Stimulated activated naive CD8-positive, alpha-beta T cell treated with anti-CD3 and anti-CD28 coated beads, Interleukin-15, amount 100 ng/mL, for 72 hours (primary cell): ENCODE results near the gene ZNF135.

Experiments
- ATAC-seq: fragments of 150-1000 bp; cut with Tn5 transposase; 2 replicates; pipeline ENCODE4 v1.10.0; 2021; ENCODE audit warnings: mild to moderate bottlenecking, moderate library complexity
- DNase-seq, 2 donors: peaks; one replicate each; pipeline ENCODE4 v3.0.0; 2021 to 2022
- H3K27ac Mint-ChIP-seq, 2 donors: one replicate each; pipeline ENCODE4 v1.8.0; 2022; ENCODE audit warnings: mild to moderate bottlenecking in 2 of 2, mixed read lengths in 2 of 2, moderate library complexity in 2 of 2
- H3K27me3 Mint-ChIP-seq: one replicate; pipeline ENCODE4 v1.8.0; 2022; ENCODE audit warnings: mixed read lengths
- H3K4me1 Mint-ChIP-seq: one replicate; pipeline ENCODE4 v1.8.0; 2022; ENCODE audit warnings: mild to moderate bottlenecking, mixed read lengths
- H3K4me3 Mint-ChIP-seq, 2 donors: one replicate each; pipeline ENCODE4 v1.8.0; 2022; ENCODE audit warnings: mild to moderate bottlenecking in 2 of 2, mixed read lengths in 2 of 2, moderate library complexity in 1 of 2
- H3K9me3 Mint-ChIP-seq, 2 donors: one replicate each; pipeline ENCODE4 v1.8.0; 2022; ENCODE audit warnings: mixed read lengths in 2 of 2

The ZNF135 gene

DNA sequence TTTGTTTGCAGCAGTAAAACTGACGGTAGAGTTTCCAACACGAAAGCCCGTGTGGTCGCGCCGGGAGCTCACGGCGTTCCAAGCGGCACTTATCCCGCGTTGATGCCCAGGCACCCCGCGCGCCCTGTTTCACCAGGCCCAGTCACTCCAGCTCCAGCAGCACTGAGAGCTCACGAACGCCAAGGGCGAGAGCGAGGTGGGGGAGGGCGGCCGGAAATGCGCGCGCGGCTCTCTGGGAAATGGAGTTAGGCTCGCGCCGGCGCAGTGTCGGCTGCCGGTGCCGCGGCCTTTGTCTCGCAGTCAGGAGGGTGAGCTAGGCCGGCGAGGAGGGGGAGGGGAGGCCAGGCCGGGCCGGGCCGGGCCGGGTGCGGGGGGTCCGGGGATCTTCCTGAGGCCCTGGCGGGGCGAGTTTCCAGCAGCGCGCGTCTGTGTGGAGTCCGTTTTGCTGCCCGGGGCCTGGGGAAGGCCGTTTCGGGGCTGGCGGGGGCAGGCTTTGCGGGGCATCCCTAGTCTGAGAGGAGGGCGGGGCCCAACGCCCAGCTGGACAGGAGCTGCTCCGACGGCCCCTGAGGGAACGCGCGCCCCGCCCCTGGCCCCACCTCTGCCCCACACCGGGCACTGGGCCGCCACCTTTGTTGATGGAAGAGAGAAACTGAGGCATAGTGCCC, at the start of gene ZNF135:
ZNF135 (plus strand) TSS at position 280 of the 668 bp plus-strand sequence. CDS start 721 bp downstream, outside the sequence.
- Mint-ChIP-seq H3K4me3 (peak within 1 kb of the TSS; percentile 84 to 85), H3K9me3 (peaks cover 19 to 76% of the 10 kb centered on the region in 2 donors), H3K27ac (peak within 1 kb of the TSS; percentile 94 to 95), H3K27me3 (peaks cover 22% of the 10 kb centered on the region), H3K4me1 (peaks cover 19% of the 10 kb centered on the region)
- ATAC-seq (peak; percentile 94), DNase-seq (peak; percentile 75 to 79)

DNA sequence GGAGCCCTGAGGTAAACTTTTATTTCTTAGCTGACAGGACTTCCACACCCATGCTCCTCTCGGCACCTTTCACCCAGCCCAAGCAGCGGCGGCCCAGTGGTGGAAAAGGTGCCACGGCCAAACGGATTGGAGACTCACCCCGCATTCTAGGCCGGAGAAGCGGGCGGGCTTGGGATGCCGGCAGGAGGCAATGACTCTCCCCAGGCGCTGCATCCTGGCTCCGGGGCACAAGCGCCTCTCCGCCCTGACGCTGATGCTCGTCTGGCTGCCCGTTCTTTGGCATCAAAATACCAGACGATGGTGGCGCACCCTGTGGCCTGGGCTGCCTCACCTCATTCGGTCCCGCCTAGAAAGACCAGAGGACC, 49.8 kb upstream of the ZNF135 start:
- peak overlapping the region; percentile 76 to 87 for H3K4me3 Mint-ChIP-seq
- no peak for DNase-seq
- H3K4me1 Mint-ChIP-seq: peaks cover 6% of the 10 kb centered on the region
- H3K27ac Mint-ChIP-seq: no peak overlapping the region
- ATAC-seq: peak; percentile 21
- H3K9me3 Mint-ChIP-seq: peaks cover 54 to 79% of the 10 kb centered on the region in 2 donors
- no peaks in the 10 kb centered on the region for H3K27me3 Mint-ChIP-seq

GRCh38 chr19:58009666-58010301, 49.3 kb upstream of the ZNF135 start:
- DNase-seq: peak; percentile 71 to 73
- Mint-ChIP-seq H3K4me3 (peak overlapping the region; percentile 76 to 87), H3K9me3 (peaks cover 49 to 74% of the 10 kb centered on the region in 2 donors), H3K27me3 (no peaks in the 10 kb centered on the region), H3K4me1 (peaks cover 1% of the 10 kb centered on the region), H3K27ac (peak overlapping the region; percentile 52 to 80)
- ATAC-seq: peak; percentile 95

GRCh38 chr19:58010507-58010906, 48.6 kb upstream of the ZNF135 start:
- peak overlapping the region; percentile 23 to 87 for H3K4me3 Mint-ChIP-seq
- peaks cover 42 to 68% of the 10 kb centered on the region in 2 donors for H3K9me3 Mint-ChIP-seq
- no peaks in the 10 kb centered on the region for H3K27me3 Mint-ChIP-seq
- no peak for DNase-seq
- no peaks in the 10 kb centered on the region for H3K4me1 Mint-ChIP-seq
- peak overlapping the region in 1 of 2 donors; percentile 63 for H3K27ac Mint-ChIP-seq
- no peak for ATAC-seq

- no peak overlapping the region for H3K4me3 Mint-ChIP-seq
- ATAC-seq (no peak), DNase-seq (no peak)
- peaks cover 23 to 39% of the 10 kb centered on the region in 2 donors for H3K9me3 Mint-ChIP-seq
- H3K27me3 Mint-ChIP-seq: no peaks in the 10 kb centered on the region
- H3K27ac Mint-ChIP-seq: no peak overlapping the region
- H3K4me1 Mint-ChIP-seq: no peaks in the 10 kb centered on the region
Measured at GRCh38 chr19:58014141-58014540, 44.9 kb upstream of the ZNF135 start.

GRCh38 chr19:58020129-58020528, 39.0 kb upstream of the ZNF135 start:
- no peaks in the 10 kb centered on the region for H3K27me3 Mint-ChIP-seq
- DNase-seq: no peak
- peaks cover 22 to 46% of the 10 kb centered on the region in 2 donors for H3K9me3 Mint-ChIP-seq
- no peak overlapping the region for H3K27ac Mint-ChIP-seq
- H3K4me1 Mint-ChIP-seq: no peaks in the 10 kb centered on the region
- ATAC-seq: no peak
- H3K4me3 Mint-ChIP-seq: no peak overlapping the region

DNA sequence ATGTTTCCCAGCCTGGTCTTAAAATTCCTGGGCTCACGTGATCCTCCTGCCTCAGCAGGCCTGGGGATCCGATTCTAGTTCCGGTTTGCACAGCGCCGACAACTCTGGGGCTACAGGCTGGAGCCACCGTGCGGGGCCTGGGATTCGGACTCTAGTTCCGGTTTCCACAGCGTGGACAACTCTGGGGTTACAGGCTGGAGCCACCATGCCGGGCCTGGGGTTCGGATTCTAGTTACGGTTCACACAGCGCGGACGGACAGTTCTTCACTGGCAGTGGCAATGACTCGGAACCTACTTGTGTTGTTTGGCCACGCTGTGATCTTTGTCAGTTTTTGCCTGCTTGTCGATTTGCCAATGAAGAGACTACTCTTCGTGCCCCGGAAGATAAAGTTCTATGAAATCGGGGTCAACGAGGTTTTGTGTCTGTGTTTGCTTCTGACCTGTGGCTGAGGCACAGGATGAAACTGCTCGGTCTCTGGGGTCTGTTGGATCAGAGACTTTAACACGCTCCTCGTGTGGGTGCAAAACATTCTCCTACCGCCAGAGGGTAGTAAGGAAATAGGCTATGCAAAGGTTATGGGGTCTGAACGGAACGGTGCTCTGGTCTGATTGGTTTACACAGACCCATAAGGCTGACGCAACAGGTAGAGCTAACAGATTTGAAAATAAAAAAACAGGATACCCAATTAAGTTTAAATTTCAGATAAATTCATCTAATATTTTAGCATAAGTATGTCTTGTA, 37.4 kb upstream of the ZNF135 start:
- H3K9me3 Mint-ChIP-seq: peaks cover 16 to 42% of the 10 kb centered on the region in 2 donors

GRCh38 chr19:58022283-58022660, 36.8 kb upstream of the ZNF135 start:
- no peak for ATAC-seq

More for the DNA sequence above, 37.4 kb upstream of the ZNF135 start:
- Mint-ChIP-seq H3K27ac (peak overlapping the region; percentile 62 to 94), H3K4me1 (no peaks in the 10 kb centered on the region), H3K4me3 (no peak overlapping the region), H3K27me3 (no peaks in the 10 kb centered on the region)
- ATAC-seq: peak; percentile 95
- DNase-seq: peak; percentile 67 to 69

DNA sequence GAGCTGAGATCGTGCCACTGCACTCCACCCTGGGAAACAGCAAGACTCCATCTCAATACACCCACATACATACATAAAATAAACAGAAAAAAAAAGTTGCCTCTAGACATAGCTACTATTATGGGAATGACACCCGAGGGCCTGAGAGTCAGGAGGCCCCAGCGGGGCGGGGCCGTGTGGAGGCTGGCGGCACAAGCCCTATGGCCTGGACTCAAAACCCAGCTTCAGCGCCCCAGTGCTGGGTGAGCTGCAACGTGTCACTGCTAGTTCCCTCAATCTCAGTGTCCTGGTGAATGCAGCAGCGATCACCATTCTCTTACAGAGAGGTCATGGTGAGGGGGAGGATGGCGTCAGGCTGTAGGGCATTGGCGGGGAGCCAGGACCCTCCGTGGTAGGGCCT, 34.4 kb upstream of the ZNF135 start:
- peaks cover 16 to 67% of the 10 kb centered on the region in 2 donors for H3K9me3 Mint-ChIP-seq
- no peak for ATAC-seq
- H3K27me3 Mint-ChIP-seq: no peaks in the 10 kb centered on the region
- H3K4me1 Mint-ChIP-seq: no peaks in the 10 kb centered on the region
- no peak overlapping the region for H3K27ac Mint-ChIP-seq
- H3K4me3 Mint-ChIP-seq: no peak overlapping the region
- DNase-seq: no peak

More at GRCh38 chr19:58022283-58022660, 36.8 kb upstream of the ZNF135 start:
- Mint-ChIP-seq H3K9me3 (peaks cover 16 to 48% of the 10 kb centered on the region in 2 donors), H3K27me3 (no peaks in the 10 kb centered on the region), H3K4me1 (no peaks in the 10 kb centered on the region), H3K4me3 (no peak overlapping the region), H3K27ac (peak overlapping the region in 1 of 2 donors; percentile 94)
- DNase-seq: no peak

DNA sequence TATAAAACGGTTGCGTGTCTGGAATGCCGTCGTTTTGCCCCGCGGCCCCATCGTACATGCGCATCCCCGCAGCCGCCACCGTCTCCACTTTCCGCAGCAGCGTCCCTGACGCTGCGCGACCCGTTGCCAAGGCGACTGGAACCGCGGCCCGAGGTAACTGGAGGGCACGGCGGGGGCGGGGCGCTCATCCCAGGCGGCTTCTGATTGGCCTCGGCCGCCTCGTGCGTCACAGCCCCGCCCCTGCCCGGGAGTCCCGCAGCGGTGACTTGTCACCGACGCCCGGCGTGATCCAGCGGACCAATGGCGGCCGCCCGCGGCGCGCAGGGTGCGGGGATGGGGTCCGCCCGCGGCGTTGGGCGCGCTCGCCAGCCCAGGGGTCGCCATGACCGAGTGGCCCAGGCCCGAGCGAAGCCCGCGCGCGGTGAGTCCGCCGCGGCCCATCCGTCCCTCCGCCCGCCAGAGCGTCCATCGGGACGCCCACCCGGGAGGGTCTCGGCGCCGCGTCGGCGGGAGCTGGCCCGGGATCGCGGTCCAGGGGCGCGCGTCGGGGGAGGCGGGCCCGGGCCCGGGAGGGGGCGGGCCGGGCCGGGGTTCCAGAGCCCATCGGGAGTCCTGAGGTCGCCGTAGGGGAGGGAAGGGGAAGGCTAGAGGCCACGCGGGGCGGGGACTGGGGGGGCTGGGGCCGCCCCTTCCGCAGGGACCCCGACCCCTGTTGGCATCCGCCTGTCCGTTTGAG, 25.2 kb upstream of the ZNF135 start, which contains the start of gene ZSCAN1:
ZSCAN1 (plus strand) TSS at position 285 of the 736 bp plus-strand sequence. CDS start 3,812 bp downstream, outside the sequence.
- Mint-ChIP-seq H3K4me3 (peak within 1 kb of the TSS; percentile 37 to 53), H3K27ac (no peak within 1 kb of the TSS), H3K4me1 (no peaks in the 10 kb centered on the region), H3K9me3 (peaks cover 26 to 53% of the 10 kb centered on the region in 2 donors), H3K27me3 (peaks cover 43% of the 10 kb centered on the region)
- DNase-seq (peak; percentile 41 to 47), ATAC-seq (peak; percentile 49)

- H3K4me3 Mint-ChIP-seq: no peak overlapping the region
- H3K4me1 Mint-ChIP-seq: no peaks in the 10 kb centered on the region
- DNase-seq: no peak
- ATAC-seq: no peak
- H3K9me3 Mint-ChIP-seq: peaks cover 26 to 49% of the 10 kb centered on the region in 2 donors
- no peak overlapping the region for H3K27ac Mint-ChIP-seq
- peaks cover 44% of the 10 kb centered on the region for H3K27me3 Mint-ChIP-seq
Measured at GRCh38 chr19:58034477-58034793, 24.6 kb upstream of the ZNF135 start.

GRCh38 chr19:58035863-58036262, 23.2 kb upstream of the ZNF135 start:
- Mint-ChIP-seq H3K4me3 (no peak overlapping the region), H3K27ac (no peak overlapping the region), H3K27me3 (peaks cover 44% of the 10 kb centered on the region), H3K4me1 (no peaks in the 10 kb centered on the region), H3K9me3 (peaks cover 28 to 54% of the 10 kb centered on the region in 2 donors)
- no peak for DNase-seq
- ATAC-seq: no peak

DNA sequence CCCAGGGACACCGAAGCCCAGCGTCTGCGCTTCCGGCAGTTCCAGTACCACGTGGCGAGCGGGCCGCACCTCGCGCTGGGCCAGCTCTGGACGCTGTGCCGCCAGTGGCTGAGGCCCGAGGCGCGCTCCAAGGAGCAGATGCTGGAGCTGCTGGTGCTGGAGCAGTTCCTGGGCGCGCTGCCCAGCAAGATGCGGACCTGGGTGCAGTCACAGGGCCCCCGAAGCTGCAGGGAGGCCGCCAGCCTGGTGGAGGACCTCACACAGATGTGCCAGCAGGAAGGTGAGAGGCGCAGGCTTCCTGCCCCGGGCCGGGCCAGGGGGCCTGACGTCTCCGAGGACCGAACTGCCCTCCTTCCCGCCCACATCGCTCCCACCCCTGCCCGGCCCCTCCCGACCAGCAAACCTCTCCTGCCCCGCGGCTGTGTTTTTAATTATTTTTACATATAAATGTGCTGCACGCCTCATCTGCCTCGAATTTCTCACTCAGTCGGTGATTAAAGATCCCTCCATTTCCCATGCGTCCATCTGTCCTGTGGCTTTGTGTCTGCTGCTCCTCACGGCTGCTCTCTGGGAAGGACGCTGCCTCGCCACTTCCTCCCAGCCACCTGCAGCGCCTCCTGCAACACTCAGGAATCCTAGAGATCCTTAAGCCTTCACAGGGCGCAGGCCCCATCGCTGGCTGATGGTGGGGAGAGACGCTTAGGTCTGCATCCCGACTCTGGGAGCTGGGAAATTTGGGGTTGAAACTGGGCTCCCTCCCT, 21.0 kb upstream of the ZNF135 start:
- no peak overlapping the region for H3K4me3 Mint-ChIP-seq
- DNase-seq: no peak
- no peaks in the 10 kb centered on the region for H3K4me1 Mint-ChIP-seq
- H3K9me3 Mint-ChIP-seq: peaks cover 41 to 71% of the 10 kb centered on the region in 2 donors
- no peak overlapping the region for H3K27ac Mint-ChIP-seq
- ATAC-seq: no peak
- peaks cover 43% of the 10 kb centered on the region for H3K27me3 Mint-ChIP-seq

DNA sequence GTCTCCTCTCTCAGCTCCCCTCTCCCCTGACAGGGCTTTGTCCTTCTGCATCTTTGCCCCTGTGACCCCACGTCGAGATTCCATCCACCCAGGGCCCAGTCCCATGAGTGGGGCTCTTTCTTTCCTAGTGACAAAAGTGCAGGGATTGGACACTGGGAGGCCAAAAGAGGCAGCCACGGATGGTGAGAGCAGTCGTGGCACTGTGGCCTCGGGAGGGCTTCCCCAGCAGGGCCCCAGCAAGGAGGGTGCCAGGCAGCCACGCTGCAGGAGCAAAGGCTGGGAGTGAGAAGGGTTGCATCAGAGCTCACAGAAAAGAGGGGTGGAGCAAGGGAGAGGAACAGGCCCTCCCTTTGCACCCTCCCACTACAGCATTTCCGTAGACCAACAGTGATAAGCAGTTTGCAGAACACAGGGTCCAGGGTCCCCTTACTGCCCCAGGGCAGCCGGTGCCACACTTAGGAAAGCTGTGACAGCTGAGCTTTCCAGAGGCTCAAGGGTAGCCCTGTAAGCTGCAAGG, 20.3 kb upstream of the ZNF135 start:
- peaks cover 47 to 75% of the 10 kb centered on the region in 2 donors for H3K9me3 Mint-ChIP-seq

More for the DNA sequence above, 20.3 kb upstream of the ZNF135 start:
- Mint-ChIP-seq H3K27ac (no peak overlapping the region), H3K4me1 (no peaks in the 10 kb centered on the region), H3K4me3 (no peak overlapping the region), H3K27me3 (peaks cover 37% of the 10 kb centered on the region)
- DNase-seq (no peak), ATAC-seq (no peak)
